Measurements from ENCODE around the gene IER5. TPM values are rescaled to one million over a fixed set of nuclear protein-coding genes. Genes with fewer than 3 reads are reported as not detected.

Gene IER5
- total RNA-seq, 1 donor from 2014 or later, result 15.9 TPM

DNA sequence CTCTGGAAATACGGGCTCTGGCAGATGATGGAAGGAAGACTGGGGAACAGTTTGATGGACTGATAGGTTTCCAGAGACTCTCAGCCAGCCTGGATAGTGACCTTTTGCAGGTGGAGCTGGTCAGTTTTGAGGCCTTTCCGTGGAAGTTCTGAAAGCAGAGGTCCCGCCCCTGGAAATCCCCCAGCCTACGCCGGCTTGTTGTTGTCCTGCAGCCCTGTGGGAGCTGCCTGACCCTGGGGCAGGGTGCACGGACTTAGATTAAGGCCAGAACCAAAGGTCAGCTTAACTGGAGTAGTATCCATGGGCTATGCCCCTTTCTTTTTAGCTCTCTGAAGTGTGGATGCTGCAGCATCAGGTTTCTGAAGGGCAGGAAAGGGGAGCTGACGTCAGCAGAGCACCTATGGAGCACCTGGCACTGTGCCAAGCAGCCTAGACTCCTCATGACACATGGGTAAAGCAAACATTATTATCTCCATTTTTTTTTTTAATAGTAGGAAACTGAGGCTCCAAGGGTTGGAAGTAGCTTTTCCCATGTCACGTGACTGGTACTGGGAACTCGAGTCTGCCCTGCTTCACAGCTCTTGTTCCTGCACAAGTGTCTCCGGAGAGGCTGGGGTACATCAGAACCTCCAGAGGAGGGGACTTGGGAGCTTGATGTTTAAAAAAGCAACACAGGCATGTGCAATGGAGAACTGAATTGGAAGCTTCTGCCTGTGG is 38.5 kb downstream of the IER5 start:
- intact Hi-C loops (cut with micrococcal nuclease), result no loop called here
- DNase-seq, result peak; percentile 59
- peak; percentile 13 for ATAC-seq

DNA sequence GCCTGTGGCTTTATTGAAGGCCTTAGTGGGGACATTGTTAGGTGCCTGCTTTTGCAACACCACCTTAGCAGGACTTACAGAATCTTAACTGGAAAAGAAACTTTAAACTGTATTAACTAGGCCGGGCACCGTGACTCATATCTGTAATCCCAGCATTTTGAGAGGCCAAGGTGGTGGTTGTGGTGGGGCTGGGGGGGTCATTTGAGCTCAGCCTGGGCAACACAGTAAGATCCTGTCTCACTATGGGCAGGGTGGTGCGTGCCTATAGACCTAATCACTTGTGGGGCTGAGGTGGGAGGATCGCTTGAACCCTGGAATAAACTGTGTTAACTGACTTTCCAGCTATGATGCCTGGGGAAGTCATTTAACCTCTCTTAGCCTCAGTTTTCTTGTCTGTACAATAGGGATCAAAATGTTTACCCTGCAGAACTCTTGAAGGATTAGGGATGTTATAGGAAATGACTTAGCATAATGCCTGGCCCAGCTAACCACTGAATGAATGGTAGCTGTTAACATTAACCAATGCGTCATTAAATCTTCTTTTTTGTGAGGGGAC is 39.5 kb downstream of the IER5 start:
- intact Hi-C loops (cut with micrococcal nuclease), result no loop called here
- ATAC-seq (no peak), DNase-seq (no peak)

DNA sequence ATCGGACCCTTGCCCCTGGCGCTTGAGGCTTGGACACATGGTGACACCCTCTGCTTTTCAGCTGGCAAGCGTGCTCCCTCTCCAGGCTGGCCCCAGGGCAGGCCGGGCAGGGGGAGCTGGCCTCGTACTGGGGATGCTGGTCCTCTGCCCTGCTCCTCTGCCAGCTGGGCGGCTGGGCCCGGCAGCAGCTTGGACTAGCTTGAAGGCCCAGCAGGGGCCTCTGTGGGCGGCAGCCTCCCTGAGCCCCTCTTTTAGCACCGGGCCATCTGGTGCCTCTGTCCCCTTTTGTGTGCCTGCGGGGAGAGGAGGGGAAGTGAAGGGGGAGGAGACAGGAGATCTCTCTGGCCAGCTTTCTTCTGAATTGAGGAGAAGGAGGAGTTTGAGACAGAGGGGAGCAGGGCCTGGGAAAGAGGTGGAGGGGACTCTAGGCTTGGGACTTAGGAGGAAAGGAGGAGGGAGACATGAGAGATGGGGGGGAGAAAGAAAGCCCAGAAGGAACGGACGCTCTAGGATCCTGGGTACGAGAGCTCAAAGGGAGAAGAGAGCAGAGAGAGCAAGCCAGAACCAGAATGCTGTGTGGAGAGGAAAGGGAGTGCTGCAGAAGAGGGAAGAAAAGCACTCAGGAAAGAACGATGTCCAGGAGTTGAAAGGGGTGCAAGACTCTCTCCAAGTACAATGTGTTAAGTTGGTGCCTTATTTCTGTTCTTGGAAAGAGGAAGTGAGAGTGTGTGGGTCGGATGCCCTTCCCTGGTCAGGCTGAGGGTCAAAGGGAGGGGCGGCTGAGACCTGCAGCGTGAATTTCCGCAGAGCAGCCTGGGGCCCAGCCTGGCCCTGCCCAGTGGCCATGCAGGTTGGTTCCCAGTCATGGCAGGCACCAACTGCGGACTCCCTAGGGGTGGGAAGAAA is 40.3 kb downstream of the IER5 start:
- intact Hi-C loops (cut with micrococcal nuclease), result no loop called here
- ATAC-seq (peak; percentile 61), DNase-seq (peak; percentile 57)

DNA sequence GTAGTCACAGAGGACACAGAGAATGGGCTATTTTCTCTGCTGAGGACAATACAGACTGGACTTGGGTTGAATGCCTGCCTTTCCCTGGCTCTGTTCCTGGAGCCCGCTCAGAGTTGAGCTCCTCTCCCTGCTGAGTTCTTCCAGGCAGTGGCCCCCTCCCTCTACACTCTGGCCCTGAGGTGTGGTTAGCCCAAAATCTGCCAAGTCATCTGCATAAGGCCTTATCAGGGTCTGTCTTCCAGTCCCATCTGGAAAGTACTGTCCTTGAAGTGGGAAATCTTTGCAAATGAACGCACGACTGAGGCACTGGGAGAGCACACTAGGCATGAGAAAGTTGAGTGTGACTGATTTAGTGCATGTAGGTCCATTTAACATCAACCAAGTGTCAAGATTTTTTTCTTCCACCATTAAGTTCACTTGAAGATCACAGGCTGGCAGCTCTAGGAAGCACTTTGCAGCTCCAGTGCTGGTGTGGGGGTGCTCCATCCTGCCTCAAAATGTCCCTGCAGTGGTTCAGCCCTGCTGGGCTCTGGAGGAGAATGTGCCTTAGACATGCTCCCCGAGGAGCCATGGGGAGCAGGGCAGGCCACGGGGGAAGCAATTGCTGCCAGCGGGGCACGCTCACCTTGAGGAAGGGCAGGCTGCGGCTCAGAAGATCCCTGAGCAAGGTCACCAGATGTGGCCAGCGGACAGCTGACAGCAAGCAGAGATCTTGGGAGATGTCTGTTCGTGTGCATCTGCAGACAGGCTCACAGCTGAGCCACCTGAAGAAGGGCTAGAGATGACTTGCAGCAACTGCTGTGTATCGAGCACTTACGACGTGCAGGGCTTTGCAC is 41.5 kb downstream of the IER5 start:
- intact Hi-C loops (cut with micrococcal nuclease), result no loop called here
- DNase-seq (no peak), ATAC-seq (peak; percentile 14)

DNA sequence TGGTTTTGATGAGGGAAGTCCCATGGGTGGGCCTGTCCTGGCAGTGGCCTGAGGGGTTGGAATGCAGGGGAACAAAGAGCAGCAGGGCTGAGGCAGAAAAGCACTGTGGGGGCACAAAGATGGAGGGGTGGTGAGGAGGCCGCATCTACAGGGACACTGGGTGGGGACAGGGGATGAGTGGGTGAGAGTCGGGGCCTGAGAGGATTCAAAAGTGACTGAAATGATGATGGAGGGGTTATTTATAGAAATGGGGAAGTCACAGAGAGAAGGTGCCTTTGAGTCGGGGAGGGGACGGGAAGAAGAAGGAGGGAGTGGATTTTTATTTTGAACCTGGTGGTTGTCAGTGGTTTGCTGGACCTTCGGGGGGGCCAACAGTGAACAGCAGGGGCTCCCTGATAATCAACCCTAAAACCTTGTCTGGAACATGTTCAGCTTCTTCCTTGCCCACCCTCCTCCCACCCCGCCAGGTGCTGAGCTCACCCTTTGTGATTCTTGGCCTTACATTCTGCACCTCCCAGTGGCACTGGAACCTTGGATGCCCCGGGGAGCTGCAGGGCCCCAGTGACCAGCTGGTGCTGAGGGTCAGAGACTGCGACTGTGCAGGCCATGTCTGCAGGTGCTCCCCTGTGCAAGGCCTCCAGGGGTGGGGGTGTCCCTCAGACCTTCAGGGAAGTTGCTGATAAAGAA is 42.9 kb downstream of the IER5 start:
- ATAC-seq, result no peak
- no peak for DNase-seq
- intact Hi-C loops (cut with micrococcal nuclease), result no loop called here

DNA sequence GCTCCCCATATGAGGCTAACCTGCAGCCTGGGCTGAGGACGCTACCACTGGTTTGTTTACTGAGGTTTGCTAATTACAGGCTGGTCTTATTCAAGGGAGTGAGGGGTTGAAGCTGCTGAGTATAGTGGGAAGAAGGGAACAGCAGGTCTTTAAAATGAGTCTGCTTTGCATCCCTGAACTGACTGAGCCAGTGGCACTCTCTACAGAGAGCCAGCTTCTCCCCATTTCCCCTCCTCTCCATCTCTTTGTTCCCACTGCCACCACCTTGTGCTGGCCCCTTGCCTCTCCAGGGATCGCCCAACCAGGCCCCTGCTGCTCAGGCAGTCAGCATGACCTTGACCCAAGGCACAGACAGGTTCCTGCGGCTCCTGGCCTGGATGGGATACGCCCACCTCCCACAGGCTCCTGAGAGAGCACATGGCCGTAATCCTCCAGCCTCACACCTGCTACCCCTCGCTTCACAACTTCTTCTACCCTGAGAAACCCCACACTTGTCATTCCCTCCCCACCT is 45.0 kb downstream of the IER5 start:
- DNase-seq, result no peak
- ATAC-seq, result no peak
- intact Hi-C loops (cut with micrococcal nuclease), result no loop called here

DNA sequence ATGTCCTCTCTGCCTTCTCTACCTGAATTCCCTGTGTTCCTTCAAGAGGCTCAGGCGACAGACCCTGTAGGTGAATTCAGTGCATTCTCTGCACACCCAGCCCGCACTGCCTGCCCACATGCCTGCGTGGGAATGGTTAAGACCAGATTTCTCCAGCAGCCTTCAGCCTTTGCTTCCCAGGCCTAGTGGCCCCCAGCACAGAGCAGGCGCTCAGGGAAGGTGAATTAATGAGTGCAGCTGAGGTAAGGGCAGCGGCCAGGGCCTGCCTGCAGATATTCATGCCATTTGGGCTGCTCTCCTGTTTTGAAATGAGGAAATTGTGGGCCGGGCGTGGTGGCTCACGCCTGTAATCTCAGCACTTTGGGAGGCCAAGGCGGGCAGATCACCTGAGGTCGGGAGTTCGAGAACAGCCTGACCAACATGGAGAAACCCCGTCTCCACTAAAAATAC is 45.5 kb downstream of the IER5 start:
- DNase-seq (no peak), ATAC-seq (no peak)
- intact Hi-C loops (cut with micrococcal nuclease), result no loop called here

DNA sequence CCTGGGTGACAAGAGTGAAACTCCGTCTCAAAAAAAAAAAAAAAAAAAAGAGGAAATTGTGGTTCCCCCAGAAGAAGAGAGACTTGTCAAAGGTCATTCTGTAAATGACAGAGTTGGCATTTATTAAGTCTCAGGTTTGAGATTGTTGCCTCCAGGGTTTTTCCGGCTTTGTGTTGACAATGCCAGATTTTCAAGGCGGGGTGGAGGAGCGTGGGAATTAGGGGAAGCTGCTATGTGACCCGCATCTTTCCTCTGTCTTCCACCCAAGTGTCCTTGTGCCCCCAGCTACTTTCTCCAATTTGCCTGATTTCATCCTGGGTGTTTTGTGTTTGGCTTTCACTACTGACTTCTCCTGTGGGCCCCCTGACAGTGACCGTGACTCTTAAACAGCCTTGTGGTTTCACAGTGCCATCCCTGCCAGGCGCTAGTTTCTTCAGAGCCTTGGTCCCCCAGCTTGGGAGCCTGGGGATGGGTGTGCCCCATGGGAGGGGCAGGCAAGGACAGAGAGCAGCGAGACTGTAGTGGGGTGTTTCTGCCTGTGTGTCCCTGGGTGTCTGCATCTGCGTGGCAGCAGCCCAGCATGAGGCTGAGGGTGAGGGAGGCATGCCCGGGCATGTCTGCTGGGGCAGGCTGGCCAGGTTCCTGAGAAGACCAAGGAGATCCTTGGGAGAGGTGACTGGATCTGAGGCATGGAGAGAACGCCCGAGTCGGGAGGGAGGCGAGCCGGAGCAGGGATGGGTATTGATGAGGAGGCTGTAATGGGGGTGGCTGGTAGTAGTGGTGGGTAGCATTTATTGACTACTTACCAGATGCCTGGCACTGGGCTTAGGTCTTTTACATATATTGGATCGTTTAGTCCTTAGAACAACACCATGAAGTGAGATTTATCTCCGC is 46.3 kb downstream of the IER5 start:
- ATAC-seq, result peak; percentile 47
- intact Hi-C loops (cut with micrococcal nuclease), result no loop called here

DNA sequence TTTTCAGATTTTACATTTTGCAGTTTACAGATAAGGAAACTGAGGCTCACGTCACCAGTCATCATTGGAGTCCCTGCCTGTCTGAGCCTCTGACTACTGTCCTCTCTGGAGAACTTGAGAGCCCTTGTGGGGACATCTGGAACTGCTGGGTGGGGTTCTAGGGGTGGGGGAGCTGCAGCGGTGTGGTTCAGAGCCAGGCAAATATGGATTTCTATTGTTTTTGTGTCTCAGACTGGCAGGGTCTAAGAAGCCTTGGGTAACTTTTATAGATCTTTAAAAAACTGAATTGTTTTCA is 46.9 kb downstream of the IER5 start:
- peak; percentile 41 for ATAC-seq
- DNase-seq, result no peak
- intact Hi-C loops (cut with micrococcal nuclease), result no loop called here

More for the DNA sequence above, 46.3 kb downstream of the IER5 start:
- DNase-seq, result peak; percentile 41

DNA sequence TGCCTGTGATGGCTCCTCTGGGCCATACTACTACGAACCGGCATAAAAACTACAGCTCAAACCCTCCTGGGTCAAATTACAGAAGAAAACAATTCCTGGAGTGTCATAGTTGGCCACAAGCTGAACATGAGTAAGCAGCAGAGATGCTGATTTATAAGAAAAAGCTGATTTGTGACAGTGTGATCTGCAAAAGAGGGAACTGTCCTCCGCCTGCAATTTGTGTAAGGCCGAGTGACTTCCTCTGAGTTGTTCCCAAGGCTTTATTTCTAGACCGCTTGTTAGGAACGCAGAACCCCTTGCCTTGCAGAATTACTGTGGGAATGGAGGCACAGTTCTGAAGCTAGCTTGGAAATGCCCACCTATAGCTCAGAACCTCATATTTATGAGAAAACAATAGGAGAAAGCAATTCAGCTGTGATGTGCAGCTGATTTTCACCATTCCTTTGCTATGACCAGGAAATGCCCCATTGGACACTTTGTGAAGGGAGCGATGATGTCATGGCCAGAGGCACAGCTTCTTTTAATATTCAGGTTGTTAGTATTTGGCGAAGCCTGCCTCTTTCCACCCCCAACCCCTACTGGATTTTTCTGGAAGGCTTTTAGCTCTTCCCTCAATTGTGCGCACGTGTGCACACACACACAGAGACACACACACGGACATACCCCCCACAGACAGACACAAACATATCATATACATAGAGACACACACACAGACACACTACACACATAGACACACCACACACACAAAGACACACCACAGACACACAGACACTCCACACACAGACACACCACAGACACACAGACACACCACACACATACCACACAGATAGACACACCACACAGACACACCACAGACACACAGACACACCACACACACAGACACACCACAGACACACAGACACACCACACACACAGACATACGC is 47.6 kb downstream of the IER5 start:
- intact Hi-C loops (cut with micrococcal nuclease), result no loop called here
- DNase-seq (no peak), ATAC-seq (peak; percentile 55)

DNA sequence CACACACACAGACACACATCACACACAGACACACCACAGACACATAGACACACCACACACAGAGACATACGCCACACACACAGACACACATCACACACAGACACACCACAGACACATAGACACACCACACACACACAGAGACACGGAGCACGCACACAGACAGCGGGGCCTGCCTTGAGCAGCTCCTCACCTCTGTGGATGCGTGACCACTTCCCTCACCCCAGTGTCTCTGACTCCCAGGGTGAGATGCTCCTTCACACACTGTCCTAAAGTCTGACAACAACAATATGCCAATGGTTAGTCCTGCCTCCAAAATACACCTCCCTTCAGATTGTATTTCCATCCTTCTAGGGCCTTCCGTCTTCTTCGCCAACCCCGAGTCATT is 48.2 kb downstream of the IER5 start:
- ATAC-seq, result no peak
- intact Hi-C loops (cut with micrococcal nuclease), result no loop called here

DNA sequence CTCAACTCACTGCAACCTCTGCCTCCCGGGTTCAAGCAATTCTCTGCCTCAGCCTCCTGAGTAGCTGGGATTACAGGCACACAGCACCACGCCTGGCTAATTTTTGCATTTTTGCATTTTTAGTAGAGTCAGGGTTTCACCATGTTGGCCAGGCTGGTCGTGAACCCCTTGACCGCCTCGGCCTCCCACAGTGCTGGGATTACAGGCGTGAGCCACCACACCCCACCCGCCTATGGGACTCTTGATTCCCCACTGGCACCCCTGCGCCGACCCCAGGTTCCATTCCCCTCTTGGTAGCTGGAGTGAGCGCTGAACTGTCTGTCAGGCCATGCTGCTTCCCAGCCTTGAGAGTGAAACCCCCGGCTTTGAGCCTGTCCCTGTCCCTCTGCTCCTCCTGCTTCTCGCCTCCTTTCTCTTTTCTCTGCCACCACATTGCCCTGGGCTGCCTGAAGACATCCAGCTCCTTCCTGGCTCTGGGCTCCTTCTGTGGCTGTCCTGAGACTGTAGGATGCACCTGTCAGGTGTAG is 48.8 kb downstream of the IER5 start:
- ATAC-seq (no peak), DNase-seq (no peak)
- intact Hi-C loops (cut with micrococcal nuclease), result no loop called here

More for the DNA sequence above, 48.2 kb downstream of the IER5 start:
- no peak for DNase-seq

DNA sequence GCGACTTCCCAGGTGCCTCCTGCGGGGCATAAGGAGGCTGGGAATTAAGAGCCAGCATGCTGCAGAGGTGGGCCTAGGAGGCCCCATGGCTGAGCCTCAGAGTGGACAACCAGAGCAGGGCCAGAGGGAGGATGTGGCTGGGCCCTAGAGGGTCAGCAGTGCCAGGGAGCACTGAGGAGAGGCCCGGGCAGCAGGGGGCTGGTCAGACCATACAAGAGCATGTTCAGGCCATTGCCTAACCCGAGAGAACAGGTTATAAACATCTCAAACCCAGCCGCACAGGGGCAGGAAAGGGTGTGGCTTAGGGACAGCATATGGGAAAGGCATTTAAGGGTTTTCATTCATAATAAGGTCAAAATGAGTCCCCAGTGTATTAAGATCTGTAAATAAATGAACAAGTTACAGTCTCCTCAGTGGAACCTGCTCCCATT is 51.1 kb downstream of the IER5 start:
- ATAC-seq, result peak; percentile 7

DNA sequence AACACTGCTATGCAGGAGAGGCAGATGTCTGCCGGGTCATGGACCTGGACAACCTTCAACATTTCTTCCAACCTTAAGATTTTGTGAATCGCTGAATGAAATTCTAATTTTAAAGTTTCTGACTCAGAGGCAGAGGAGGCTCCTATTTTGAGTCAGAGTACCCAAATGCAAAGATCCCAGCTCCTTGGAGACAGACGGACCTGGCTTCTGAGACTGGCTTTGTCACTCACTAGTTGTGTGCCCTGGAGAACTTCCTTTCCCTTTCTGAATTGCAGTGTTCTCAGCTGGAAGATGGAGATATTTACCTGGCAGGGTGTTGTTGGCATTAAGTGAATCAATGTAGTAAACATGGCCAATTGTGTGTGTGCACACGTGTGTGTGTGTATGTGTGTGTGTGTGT is 51.9 kb downstream of the IER5 start:
- intact Hi-C loops (cut with micrococcal nuclease), result loop anchor here (5.0 to 10.0 kb wide), 2 partner anchors 56 to 103 kb away; partner anchors contain the start of gene IER5
- ATAC-seq (no peak), DNase-seq (no peak)

More for the DNA sequence above, 51.1 kb downstream of the IER5 start:
- no peak for DNase-seq
- intact Hi-C loops (cut with micrococcal nuclease), result loop anchor here (5.0 to 10.0 kb wide), 2 partner anchors 55 to 102 kb away; partner anchors contain the start of gene IER5

DNA sequence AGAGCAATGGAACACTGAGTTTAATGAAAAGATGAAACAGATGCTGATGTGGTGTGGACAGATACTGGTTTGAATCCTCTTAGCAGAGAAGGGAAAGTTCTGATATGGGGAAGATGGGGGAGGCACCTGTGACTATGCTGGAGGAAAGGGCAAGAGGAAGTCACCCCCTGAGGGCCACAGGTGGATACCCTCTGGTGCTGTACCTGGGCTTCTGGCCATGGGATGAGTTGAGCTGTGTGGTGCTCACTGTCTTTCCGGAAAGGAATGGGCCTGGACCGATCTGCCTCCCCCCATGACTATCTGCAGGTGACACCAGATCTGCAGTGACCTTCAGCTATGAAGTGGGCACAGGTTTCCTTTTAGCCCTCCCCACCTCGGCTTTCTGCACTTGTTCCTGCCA is 52.4 kb downstream of the IER5 start:
- ATAC-seq, result no peak

DNA sequence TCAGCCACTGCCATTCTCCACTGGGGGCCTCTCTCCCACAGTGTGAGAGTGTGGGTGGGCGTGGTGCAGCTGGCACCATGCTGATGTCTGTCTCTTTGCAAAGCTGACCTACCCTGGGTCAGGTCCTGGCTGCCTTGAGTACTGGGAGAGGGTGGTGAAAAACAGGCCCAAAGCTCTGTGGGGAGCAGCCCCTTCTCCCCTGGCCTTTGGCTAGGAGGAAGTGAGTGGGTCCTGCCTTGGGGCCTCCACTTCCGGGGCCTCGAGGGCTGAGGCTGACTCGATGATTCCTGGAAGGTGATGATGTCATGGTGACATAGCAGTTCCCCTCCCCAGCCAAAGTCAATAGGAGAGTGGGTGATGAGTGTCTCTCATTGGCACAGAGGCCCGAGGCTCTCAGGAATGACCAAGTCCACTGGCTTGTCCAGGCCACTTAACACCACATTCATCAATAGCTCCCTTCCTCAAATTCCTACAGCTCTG is 53.0 kb downstream of the IER5 start:
- DNase-seq, result no peak
- peak; percentile 4 for ATAC-seq
- intact Hi-C loops (cut with micrococcal nuclease), result loop anchor here (5.0 to 10.0 kb wide), 2 partner anchors 57 to 104 kb away; partner anchors contain the start of gene IER5

More for the DNA sequence above, 52.4 kb downstream of the IER5 start:
- DNase-seq, result no peak
- intact Hi-C loops (cut with micrococcal nuclease), result loop anchor here (5.0 to 10.0 kb wide), 2 partner anchors 56 to 104 kb away; partner anchors contain the start of gene IER5

Measured in left ventricle myocardium superior (tissue), 1 donor.